Central memory CD4-positive, alpha-beta T cell (primary cell): ENCODE results near the gene BCL3.
"Not testable (repeated sequence)": the region's sequence is repeated elsewhere in the genome, so short reads cannot be mapped to it uniquely, and the experiment has no call there.

Experiments
- DNase-seq: peaks from one replicate; pipeline ENCODE4 v3.0.0; 2022

Gene BCL3

GRCh38 chr19:44759083-44759804 lies 10.7 kb downstream of the BCL3 start:
- no peak for DNase-seq

- no peak for DNase-seq
Measured at GRCh38 chr19:44762038-44762437, 13.5 kb downstream of the BCL3 start.

GRCh38 chr19:44765033-44765948 lies 16.8 kb downstream of the BCL3 start:
- DNase-seq = no peak

GRCh38 chr19:44765949-44766335 lies 17.4 kb downstream of the BCL3 start:
- no peak for DNase-seq

GRCh38 chr19:44767295-44768180 lies 19.0 kb downstream of the BCL3 start:
- DNase-seq = no peak

- peak; percentile 96 for DNase-seq
Measured at GRCh38 chr19:44770550-44771257, 22.2 kb downstream of the BCL3 start.

- DNase-seq = not testable (repeated sequence)
Measured at GRCh38 chr19:44772144-44772543, 23.6 kb downstream of the BCL3 start.

- DNase-seq = no peak
Measured at GRCh38 chr19:44772959-44773358, 24.5 kb downstream of the BCL3 start.

GRCh38 chr19:44775676-44776240 lies 27.2 kb downstream of the BCL3 start:
- no peak for DNase-seq

GRCh38 chr19:44776402-44777096 lies 28.0 kb downstream of the BCL3 start:
- no peak for DNase-seq

GRCh38 chr19:44777715-44778347 lies 29.3 kb downstream of the BCL3 start, which contains the start of gene CBLC:
TSS of gene CBLC (plus strand) at chr19:44777890. CDS start at chr19:44777932, 42 bp downstream.
- DNase-seq = no peak

- DNase-seq = no peak
Measured at GRCh38 chr19:44779150-44779549, 30.6 kb downstream of the BCL3 start.

GRCh38 chr19:44781694-44782093 lies 33.2 kb downstream of the BCL3 start:
- DNase-seq = not testable (repeated sequence)

- no peak for DNase-seq
Measured at GRCh38 chr19:44782729-44783128, 34.2 kb downstream of the BCL3 start.

- DNase-seq = no peak
Measured at GRCh38 chr19:44783545-44783944, 35.0 kb downstream of the BCL3 start.

- no peak for DNase-seq
Measured at GRCh38 chr19:44785271-44785670, 36.8 kb downstream of the BCL3 start.

- DNase-seq = no peak
Measured at GRCh38 chr19:44785993-44786392, 37.5 kb downstream of the BCL3 start.

- DNase-seq = no peak
Measured at GRCh38 chr19:44788971-44789370, 40.5 kb downstream of the BCL3 start.

GRCh38 chr19:44789943-44790483 lies 41.5 kb downstream of the BCL3 start:
- DNase-seq = no peak

GRCh38 chr19:44792281-44792680 lies 43.8 kb downstream of the BCL3 start:
- DNase-seq = no peak
